Body of pancreas (tissue), 4 donors: ENCODE data around the gene LAMB3.

Experiments
- POLR2A ChIP-seq, 3 donors: fragments of 450-650 bp; IDR thresholded peaks; one replicate each; pipeline ENCODE4 v1.6.1; 2016; ENCODE audit warnings: antibody characterized with exemption in 3 of 3, mild to moderate bottlenecking in 2 of 3
- TF ChIP-seq, protein P1 (sequence below), 7 experiments: fragments of 450-650 bp in 4 of 7; fragments of 200-600 bp in 3 of 7; sonication (generic) in 3 of 7; IDR thresholded peaks; one replicate each; pipeline ENCODE4 v1.5.1; 2016 to 2019; ENCODE audit warnings: antibody characterized with exemption in 7 of 7

- TF ChIP-seq POLR2A (IDR thresholded peaks at IDR 0.05), result no peak
- TF ChIP-seq, protein P1, sequence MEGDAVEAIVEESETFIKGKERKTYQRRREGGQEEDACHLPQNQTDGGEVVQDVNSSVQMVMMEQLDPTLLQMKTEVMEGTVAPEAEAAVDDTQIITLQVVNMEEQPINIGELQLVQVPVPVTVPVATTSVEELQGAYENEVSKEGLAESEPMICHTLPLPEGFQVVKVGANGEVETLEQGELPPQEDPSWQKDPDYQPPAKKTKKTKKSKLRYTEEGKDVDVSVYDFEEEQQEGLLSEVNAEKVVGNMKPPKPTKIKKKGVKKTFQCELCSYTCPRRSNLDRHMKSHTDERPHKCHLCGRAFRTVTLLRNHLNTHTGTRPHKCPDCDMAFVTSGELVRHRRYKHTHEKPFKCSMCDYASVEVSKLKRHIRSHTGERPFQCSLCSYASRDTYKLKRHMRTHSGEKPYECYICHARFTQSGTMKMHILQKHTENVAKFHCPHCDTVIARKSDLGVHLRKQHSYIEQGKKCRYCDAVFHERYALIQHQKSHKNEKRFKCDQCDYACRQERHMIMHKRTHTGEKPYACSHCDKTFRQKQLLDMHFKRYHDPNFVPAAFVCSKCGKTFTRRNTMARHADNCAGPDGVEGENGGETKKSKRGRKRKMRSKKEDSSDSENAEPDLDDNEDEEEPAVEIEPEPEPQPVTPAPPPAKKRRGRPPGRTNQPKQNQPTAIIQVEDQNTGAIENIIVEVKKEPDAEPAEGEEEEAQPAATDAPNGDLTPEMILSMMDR (IDR thresholded peaks at IDR 0.05), result no peak
Measured at GRCh38 chr1:209619696-209620486, 32.3 kb downstream of the LAMB3 start.
